Measurements from ENCODE around the gene PRKG1. TPM values are rescaled to one million over a fixed set of nuclear protein-coding genes. Genes with fewer than 3 reads are reported as not detected.

The PRKG1 gene
- total and polyA plus RNA-seq, 2 experiments from 2014 or later = 18.2 to 21.1 TPM

GRCh38 chr10:51029172-51029641 lies 45.1 kb upstream of the PRKG1 start:
- no peak overlapping the region for H3K4me3 ChIP-seq
- H2AFZ ChIP-seq = no peak overlapping the region
- peaks cover 16% of the 10 kb centered on the region for H3K4me1 ChIP-seq (ENCODE audit: insufficient read depth)
- TF ChIP-seq ZNF331 (CRISPR knock-in tag; IDR thresholded peaks at IDR 0.05; ENCODE audit: low read depth) (no peak), POLR2AphosphoS5 (IDR thresholded peaks at IDR 0.05; ENCODE audit: low read depth) (no peak), JUNB (IDR thresholded peaks at IDR 0.05; ENCODE audit: unreplicated experiment) (no peak), EZH2phosphoT487 (IDR thresholded peaks at IDR 0.05; ENCODE audit: unreplicated experiment) (no peak), NANOG (IDR thresholded peaks at IDR 0.05; ENCODE audit: borderline replicate concordance) (no peak), STAT1 (IDR thresholded peaks at IDR 0.05; ENCODE audit: unreplicated experiment) (no peak), ZNF114 (CRISPR knock-in tag; IDR thresholded peaks at IDR 0.05) (no peak), EZH2 (IDR thresholded peaks at IDR 0.05; ENCODE audit: low read depth, unreplicated experiment) (no peak)
- TF ChIP-seq, protein P1, sequence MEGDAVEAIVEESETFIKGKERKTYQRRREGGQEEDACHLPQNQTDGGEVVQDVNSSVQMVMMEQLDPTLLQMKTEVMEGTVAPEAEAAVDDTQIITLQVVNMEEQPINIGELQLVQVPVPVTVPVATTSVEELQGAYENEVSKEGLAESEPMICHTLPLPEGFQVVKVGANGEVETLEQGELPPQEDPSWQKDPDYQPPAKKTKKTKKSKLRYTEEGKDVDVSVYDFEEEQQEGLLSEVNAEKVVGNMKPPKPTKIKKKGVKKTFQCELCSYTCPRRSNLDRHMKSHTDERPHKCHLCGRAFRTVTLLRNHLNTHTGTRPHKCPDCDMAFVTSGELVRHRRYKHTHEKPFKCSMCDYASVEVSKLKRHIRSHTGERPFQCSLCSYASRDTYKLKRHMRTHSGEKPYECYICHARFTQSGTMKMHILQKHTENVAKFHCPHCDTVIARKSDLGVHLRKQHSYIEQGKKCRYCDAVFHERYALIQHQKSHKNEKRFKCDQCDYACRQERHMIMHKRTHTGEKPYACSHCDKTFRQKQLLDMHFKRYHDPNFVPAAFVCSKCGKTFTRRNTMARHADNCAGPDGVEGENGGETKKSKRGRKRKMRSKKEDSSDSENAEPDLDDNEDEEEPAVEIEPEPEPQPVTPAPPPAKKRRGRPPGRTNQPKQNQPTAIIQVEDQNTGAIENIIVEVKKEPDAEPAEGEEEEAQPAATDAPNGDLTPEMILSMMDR (conservative IDR thresholded peaks at IDR 0.05; ENCODE audit: low read depth in 2 of 2) = no peak
- no peaks in the 10 kb centered on the region for H3K9me2 ChIP-seq (ENCODE audit: insufficient read depth)
- H3K9me3 Mint-ChIP-seq = no peaks in the 10 kb centered on the region
- H3K4me2 ChIP-seq = no peak overlapping the region
- peaks cover 25% of the 10 kb centered on the region for H3K4me1 Mint-ChIP-seq
- H3K4me3 Mint-ChIP-seq = no peak overlapping the region
- H3F3A ChIP-seq (replicated peaks; ENCODE audit: low read depth) = no peaks in the 10 kb centered on the region
- H3K27me3 Mint-ChIP-seq (ENCODE audit: insufficient read depth, low read depth, poor library complexity) = no peaks in the 10 kb centered on the region
- H4K20me1 ChIP-seq (replicated peaks; ENCODE audit: insufficient read depth) = no peaks in the 10 kb centered on the region
- no peaks in the 10 kb centered on the region for H3K36me3 Mint-ChIP-seq (ENCODE audit: low read depth)
- ATAC-seq = no peak
- DNase-seq (ENCODE audit: low spot score) = no peak
- H3K27me3 ChIP-seq (ENCODE audit: insufficient read depth) = no peaks in the 10 kb centered on the region
- no peak overlapping the region for H3K27ac ChIP-seq (ENCODE audit: low read depth)
- no peaks in the 10 kb centered on the region for H3K36me3 ChIP-seq (ENCODE audit: insufficient read depth)
- H3K27ac Mint-ChIP-seq = no peak overlapping the region
- no peaks in the 10 kb centered on the region for H3K79me2 ChIP-seq (replicated peaks; ENCODE audit: insufficient read depth)

GRCh38 chr10:51030480-51030879 lies 43.8 kb upstream of the PRKG1 start:
- no peaks in the 10 kb centered on the region for H3K36me3 Mint-ChIP-seq (ENCODE audit: low read depth)
- no peaks in the 10 kb centered on the region for H3K27me3 Mint-ChIP-seq (ENCODE audit: insufficient read depth, low read depth, poor library complexity)
- TF ChIP-seq EZH2phosphoT487 (IDR thresholded peaks at IDR 0.05; ENCODE audit: unreplicated experiment) (no peak), STAT1 (IDR thresholded peaks at IDR 0.05; ENCODE audit: unreplicated experiment) (no peak), JUNB (IDR thresholded peaks at IDR 0.05; ENCODE audit: unreplicated experiment) (no peak), CREB1 (CRISPR knock-in tag; IDR thresholded peaks at IDR 0.05; ENCODE audit: low read depth) (no peak)
- TF ChIP-seq, protein P2, sequence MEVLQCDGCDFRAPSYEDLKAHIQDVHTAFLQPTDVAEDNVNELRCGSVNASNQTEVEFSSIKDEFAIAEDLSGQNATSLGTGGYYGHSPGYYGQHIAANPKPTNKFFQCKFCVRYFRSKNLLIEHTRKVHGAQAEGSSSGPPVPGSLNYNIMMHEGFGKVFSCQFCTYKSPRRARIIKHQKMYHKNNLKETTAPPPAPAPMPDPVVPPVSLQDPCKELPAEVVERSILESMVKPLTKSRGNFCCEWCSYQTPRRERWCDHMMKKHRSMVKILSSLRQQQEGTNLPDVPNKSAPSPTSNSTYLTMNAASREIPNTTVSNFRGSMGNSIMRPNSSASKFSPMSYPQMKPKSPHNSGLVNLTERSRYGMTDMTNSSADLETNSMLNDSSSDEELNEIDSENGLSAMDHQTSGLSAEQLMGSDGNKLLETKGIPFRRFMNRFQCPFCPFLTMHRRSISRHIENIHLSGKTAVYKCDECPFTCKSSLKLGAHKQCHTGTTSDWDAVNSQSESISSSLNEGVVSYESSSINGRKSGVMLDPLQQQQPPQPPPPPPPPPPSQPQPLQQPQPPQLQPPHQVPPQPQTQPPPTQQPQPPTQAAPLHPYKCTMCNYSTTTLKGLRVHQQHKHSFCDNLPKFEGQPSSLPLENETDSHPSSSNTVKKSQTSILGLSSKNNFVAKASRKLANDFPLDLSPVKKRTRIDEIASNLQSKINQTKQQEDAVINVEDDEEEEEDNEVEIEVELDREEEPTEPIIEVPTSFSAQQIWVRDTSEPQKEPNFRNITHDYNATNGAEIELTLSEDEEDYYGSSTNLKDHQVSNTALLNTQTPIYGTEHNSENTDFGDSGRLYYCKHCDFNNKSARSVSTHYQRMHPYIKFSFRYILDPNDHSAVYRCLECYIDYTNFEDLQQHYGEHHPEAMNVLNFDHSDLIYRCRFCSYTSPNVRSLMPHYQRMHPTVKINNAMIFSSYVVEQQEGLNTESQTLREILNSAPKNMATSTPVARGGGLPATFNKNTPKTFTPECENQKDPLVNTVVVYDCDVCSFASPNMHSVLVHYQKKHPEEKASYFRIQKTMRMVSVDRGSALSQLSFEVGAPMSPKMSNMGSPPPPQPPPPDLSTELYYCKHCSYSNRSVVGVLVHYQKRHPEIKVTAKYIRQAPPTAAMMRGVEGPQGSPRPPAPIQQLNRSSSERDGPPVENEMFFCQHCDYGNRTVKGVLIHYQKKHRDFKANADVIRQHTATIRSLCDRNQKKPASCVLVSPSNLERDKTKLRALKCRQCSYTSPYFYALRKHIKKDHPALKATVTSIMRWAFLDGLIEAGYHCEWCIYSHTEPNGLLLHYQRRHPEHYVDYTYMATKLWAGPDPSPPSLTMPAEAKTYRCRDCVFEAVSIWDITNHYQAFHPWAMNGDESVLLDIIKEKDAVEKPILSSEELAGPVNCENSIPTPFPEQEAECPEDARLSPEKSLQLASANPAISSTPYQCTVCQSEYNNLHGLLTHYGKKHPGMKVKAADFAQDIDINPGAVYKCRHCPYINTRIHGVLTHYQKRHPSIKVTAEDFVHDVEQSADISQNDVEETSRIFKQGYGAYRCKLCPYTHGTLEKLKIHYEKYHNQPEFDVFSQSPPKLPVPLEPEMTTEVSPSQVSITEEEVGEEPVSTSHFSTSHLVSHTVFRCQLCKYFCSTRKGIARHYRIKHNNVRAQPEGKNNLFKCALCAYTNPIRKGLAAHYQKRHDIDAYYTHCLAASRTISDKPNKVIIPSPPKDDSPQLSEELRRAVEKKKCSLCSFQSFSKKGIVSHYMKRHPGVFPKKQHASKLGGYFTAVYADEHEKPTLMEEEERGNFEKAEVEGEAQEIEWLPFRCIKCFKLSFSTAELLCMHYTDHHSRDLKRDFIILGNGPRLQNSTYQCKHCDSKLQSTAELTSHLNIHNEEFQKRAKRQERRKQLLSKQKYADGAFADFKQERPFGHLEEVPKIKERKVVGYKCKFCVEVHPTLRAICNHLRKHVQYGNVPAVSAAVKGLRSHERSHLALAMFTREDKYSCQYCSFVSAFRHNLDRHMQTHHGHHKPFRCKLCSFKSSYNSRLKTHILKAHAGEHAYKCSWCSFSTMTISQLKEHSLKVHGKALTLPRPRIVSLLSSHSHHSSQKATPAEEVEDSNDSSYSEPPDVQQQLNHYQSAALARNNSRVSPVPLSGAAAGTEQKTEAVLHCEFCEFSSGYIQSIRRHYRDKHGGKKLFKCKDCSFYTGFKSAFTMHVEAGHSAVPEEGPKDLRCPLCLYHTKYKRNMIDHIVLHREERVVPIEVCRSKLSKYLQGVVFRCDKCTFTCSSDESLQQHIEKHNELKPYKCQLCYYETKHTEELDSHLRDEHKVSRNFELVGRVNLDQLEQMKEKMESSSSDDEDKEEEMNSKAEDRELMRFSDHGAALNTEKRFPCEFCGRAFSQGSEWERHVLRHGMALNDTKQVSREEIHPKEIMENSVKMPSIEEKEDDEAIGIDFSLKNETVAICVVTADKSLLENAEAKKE (CRISPR knock-in tag; IDR thresholded peaks at IDR 0.05) = no peak
- TF ChIP-seq, protein P1 (conservative IDR thresholded peaks at IDR 0.05; ENCODE audit: low read depth in 2 of 2) = no peak

More at GRCh38 chr10:51030480-51030879, 43.8 kb upstream of the PRKG1 start:
- no peaks in the 10 kb centered on the region for H3K9me3 Mint-ChIP-seq
- H4K20me1 ChIP-seq (replicated peaks; ENCODE audit: insufficient read depth) = no peaks in the 10 kb centered on the region
- H3K4me1 Mint-ChIP-seq = peaks cover 34% of the 10 kb centered on the region
- no peak overlapping the region for H3K4me3 ChIP-seq
- no peaks in the 10 kb centered on the region for H3K36me3 ChIP-seq (ENCODE audit: insufficient read depth)
- H3K4me1 ChIP-seq (ENCODE audit: insufficient read depth) = peaks cover 27% of the 10 kb centered on the region
- no peaks in the 10 kb centered on the region for H3K27me3 ChIP-seq (ENCODE audit: insufficient read depth)
- H3K27ac Mint-ChIP-seq = no peak overlapping the region
- H3K79me2 ChIP-seq (replicated peaks; ENCODE audit: insufficient read depth) = no peaks in the 10 kb centered on the region
- H2AFZ ChIP-seq = no peak overlapping the region
- no peaks in the 10 kb centered on the region for H3F3A ChIP-seq (replicated peaks; ENCODE audit: low read depth)
- ATAC-seq (no peak), DNase-seq (ENCODE audit: low spot score) (no peak)
- H3K27ac ChIP-seq (ENCODE audit: low read depth) = no peak overlapping the region
- no peaks in the 10 kb centered on the region for H3K9me2 ChIP-seq (ENCODE audit: insufficient read depth)
- no peak overlapping the region for H3K4me2 ChIP-seq
- H3K4me3 Mint-ChIP-seq = no peak overlapping the region

Data from GM23338 (cell line).